H1 (cell line): Measurements from ENCODE around the gene CPEB1. TPM values are rescaled to one million over a fixed set of nuclear protein-coding genes. Genes with fewer than 3 reads are reported as not detected.

Experiments used
- CTCF ChIA-PET: fragments of 300-600 bp; sonication (Branson Sonifier 250); formaldehyde crosslinking; loops from one replicate; lab custom pipeline; 2021; ENCODE audit not compliant: partially characterized antibody; lab: Charles Lee
- POLR2A ChIA-PET: fragments of 300-600 bp; sonication (Branson Sonifier 250); formaldehyde crosslinking; loops from one replicate; lab custom pipeline; 2021; ENCODE audit warnings: inconsistent platforms; ENCODE audit not compliant: partially characterized antibody; lab: Charles Lee
- DNase-seq, 2 experiments: peaks; one replicate each; pipeline versions ENCODE4 v3.0.0 to v3.0.0-alpha.2; 2010 to 2022; ENCODE audit warnings: low spot score in 2 of 2, low read depth in 1 of 2, mixed read lengths in 1 of 2
- FAIRE-seq: peaks from 2 replicates; lab custom pipeline; 2011; peaks lifted over from hg19 to GRCh38; lab: Jason Lieb, UNC
- H2AFZ ChIP-seq: 2 replicates; pipeline ENCODE4 v1.8.1; 2012; ENCODE audit warnings: low read length, inconsistent platforms
- H2AK5ac ChIP-seq: 2 replicates; pipeline ENCODE4 v1.6.1; 2013; ENCODE audit warnings: low read depth, low read length
- H2BK120ac ChIP-seq: replicated peaks from 2 replicates; pipeline ENCODE3; 2013; ENCODE audit warnings: low read depth, low read length, inconsistent platforms
- H2BK12ac ChIP-seq: 2 replicates; pipeline ENCODE4 v1.6.1; 2013; ENCODE audit warnings: low read depth, low read length
- H2BK15ac ChIP-seq: 2 replicates; pipeline ENCODE4 v1.6.1; 2013; ENCODE audit warnings: low read length
- H2BK20ac ChIP-seq: 2 replicates; pipeline ENCODE4 v1.6.1; 2013; ENCODE audit warnings: low read length
- H2BK5ac ChIP-seq: 2 replicates; pipeline ENCODE4 v1.6.1; 2013; ENCODE audit warnings: low read depth, low read length
- H3K14ac ChIP-seq: 2 replicates; pipeline ENCODE4 v1.6.1; 2013; ENCODE audit warnings: inconsistent platforms; ENCODE audit not compliant: insufficient read length
- H3K18ac ChIP-seq: 2 replicates; pipeline ENCODE4 v1.6.1; 2013; ENCODE audit warnings: low read length; ENCODE audit errors: extremely low read depth
- H3K23ac ChIP-seq: 2 replicates; pipeline ENCODE4 v1.6.1; 2013; ENCODE audit warnings: inconsistent platforms; ENCODE audit not compliant: insufficient read length
- H3K23me2 ChIP-seq: 2 replicates; pipeline ENCODE4 v1.6.1; 2013; ENCODE audit warnings: low read depth, low read length
- H3K27ac ChIP-seq: 2 replicates; pipeline ENCODE4 v1.6.1; 2011; ENCODE audit warnings: low read depth, low read length, inconsistent platforms
- H3K27me3 ChIP-seq, 4 experiments: replicated peaks in 1 of 4; 1 replicate in 1 of 4; 2 replicates in 3 of 4; pipeline versions ENCODE4 v1.6.1 to v1.8.1; 2011 to 2013; ENCODE audit warnings: low read length in 3 of 4, mild to moderate bottlenecking in 3 of 4, inconsistent platforms in 2 of 4, mixed read lengths in 2 of 4, moderate library complexity in 1 of 4; ENCODE audit not compliant: control insufficient read depth in 3 of 4, insufficient read depth in 3 of 4; ENCODE audit errors: extremely low read depth in 1 of 4
- H3K36me3 ChIP-seq, 4 experiments: 2 replicates each; pipeline versions ENCODE4 v1.6.1 to v1.8.1; 2011 to 2013; ENCODE audit warnings: mild to moderate bottlenecking in 4 of 4, low read length in 3 of 4, moderate library complexity in 2 of 4, control low read depth in 1 of 4, inconsistent platforms in 1 of 4; ENCODE audit not compliant: insufficient read depth in 4 of 4, control insufficient read depth in 2 of 4
- H3K4ac ChIP-seq: replicated peaks from 2 replicates; pipeline ENCODE3; 2013; ENCODE audit warnings: low read length, low read depth, mixed read lengths, inconsistent platforms; ENCODE audit not compliant: insufficient read length
- H3K4me1 ChIP-seq, 4 experiments: replicated peaks in 1 of 4; 1 replicate in 1 of 4; 2 replicates in 3 of 4; pipeline versions ENCODE4 v1.6.1 to v1.8.1; 2011 to 2013; ENCODE audit warnings: low read length in 3 of 4, inconsistent platforms in 2 of 4, mixed read lengths in 1 of 4; ENCODE audit not compliant: insufficient read depth in 4 of 4, control insufficient read depth in 3 of 4
- H3K4me2 ChIP-seq, 2 experiments: 2 replicates each; pipeline versions ENCODE4 v1.6.1 to v1.8.1; 2011 to 2013; ENCODE audit warnings: low read depth in 2 of 2, low read length in 2 of 2, control low read depth in 1 of 2, inconsistent platforms in 1 of 2, mild to moderate bottlenecking in 1 of 2; ENCODE audit not compliant: insufficient read depth in 1 of 2
- H3K4me3 ChIP-seq, 4 experiments: fragments of 200-600, 300-600 bp in 1 of 4; sonication (generic), shearing (Covaris generic), sonication (Bioruptor Twin) in 1 of 4; 2 replicates each; pipeline versions ENCODE4 v1.5.1 to v1.8.1; 2011 to 2016; ENCODE audit warnings: low read length in 4 of 4, low read depth in 3 of 4, control low read depth in 2 of 4, inconsistent platforms in 2 of 4, mild to moderate bottlenecking in 2 of 4, mixed read lengths in 1 of 4, moderate library complexity in 1 of 4; ENCODE audit not compliant: insufficient read depth in 2 of 4; ENCODE audit errors: extremely low read depth in 1 of 4
- H3K56ac ChIP-seq: replicated peaks from 2 replicates; pipeline ENCODE3; 2013; ENCODE audit warnings: low read depth, mild to moderate bottlenecking, mixed read lengths, low read length, inconsistent platforms; ENCODE audit not compliant: insufficient read length
- H3K79me1 ChIP-seq: 2 replicates; pipeline ENCODE4 v1.6.1; 2013; ENCODE audit warnings: low read depth, low read length, control low read depth
- H3K79me2 ChIP-seq, 2 experiments: 2 replicates each; pipeline versions ENCODE4 v1.6.1 to v1.8.1; 2012 to 2013; ENCODE audit warnings: low read length in 2 of 2, mild to moderate bottlenecking in 2 of 2, inconsistent platforms in 1 of 2; ENCODE audit not compliant: insufficient read depth in 2 of 2, control insufficient read depth in 1 of 2
- H3K9ac ChIP-seq, 4 experiments: replicated peaks in 1 of 4; 1 replicate in 1 of 4; 2 replicates in 3 of 4; pipeline versions ENCODE4 v1.6.1 to v1.8.1; 2011 to 2013; ENCODE audit warnings: low read depth in 3 of 4, low read length in 3 of 4, control low read depth in 2 of 4, mild to moderate bottlenecking in 2 of 4, moderate library complexity in 2 of 4, inconsistent platforms in 1 of 4; ENCODE audit errors: extremely low read depth in 1 of 4
- H3K9me3 ChIP-seq, 2 experiments: 2 replicates each; pipeline versions ENCODE4 v1.6.1 to v1.8.1; 2012 to 2013; ENCODE audit warnings: mild to moderate bottlenecking in 2 of 2, moderate library complexity in 2 of 2, control low read depth in 1 of 2, inconsistent platforms in 1 of 2, low read depth in 1 of 2, low read length in 1 of 2, mixed read lengths in 1 of 2; ENCODE audit not compliant: insufficient read depth in 2 of 2
- H4K20me1 ChIP-seq, 2 experiments: replicated peaks in 1 of 2; 2 replicates each; pipeline versions ENCODE3 to v1.8.1; 2011 to 2013; ENCODE audit warnings: inconsistent platforms in 2 of 2, low read length in 2 of 2, mild to moderate bottlenecking in 1 of 2; ENCODE audit not compliant: insufficient read depth in 2 of 2, control insufficient read depth in 1 of 2
- H4K5ac ChIP-seq: 2 replicates; pipeline ENCODE4 v1.6.1; 2013; ENCODE audit warnings: low read length, low read depth, mixed read lengths, inconsistent platforms; ENCODE audit not compliant: insufficient read length
- H4K8ac ChIP-seq: 2 replicates; pipeline ENCODE4 v1.8.0; 2013; ENCODE audit warnings: mild to moderate bottlenecking, moderate library complexity, low read length, inconsistent platforms; ENCODE audit not compliant: insufficient read depth; ENCODE audit errors: extremely low read depth
- H4K91ac ChIP-seq: replicated peaks from 2 replicates; pipeline ENCODE3; 2013; ENCODE audit warnings: low read length, mixed read lengths, inconsistent platforms; ENCODE audit not compliant: insufficient read length
- ATF3 ChIP-seq: IDR thresholded peaks from 2 replicates; pipeline ENCODE4 v1.6.1; 2011; ENCODE audit warnings: low read depth, mild to moderate bottlenecking, low read length; ENCODE audit not compliant: insufficient read depth
- POLR2A ChIP-seq, 2 experiments: IDR thresholded peaks; 1 replicate in 1 of 2; 2 replicates in 1 of 2; pipeline ENCODE4 v1.6.1; 2011; ENCODE audit warnings: low read depth in 2 of 2, low read length in 2 of 2, mild to moderate bottlenecking in 2 of 2; ENCODE audit errors: control extremely low read depth in 1 of 2
- POLR2AphosphoS5 ChIP-seq: IDR thresholded peaks from 2 replicates; pipeline ENCODE4 v1.6.1; 2011; ENCODE audit warnings: low read depth, low read length
- SP1 ChIP-seq: IDR thresholded peaks from 2 replicates; pipeline ENCODE4 v1.6.1; 2011; ENCODE audit warnings: low read depth, low read length
- TAF1 ChIP-seq: IDR thresholded peaks from 2 replicates; pipeline ENCODE4 v1.6.1; 2011; ENCODE audit warnings: mild to moderate bottlenecking, low read depth, low read length
- WGBS, 2 experiments: shearing (Covaris generic) in 1 of 2; methylation state at CpG; one replicate each; pipeline versions ENCODE4 v1.1.6 to v1.1.7; 2013 to 2015; ENCODE audit warnings: low lambda C conversion rate in 2 of 2, mixed read lengths in 2 of 2, inconsistent platforms in 1 of 2, low coverage in 1 of 2, missing lambda C conversion rate in 1 of 2; ENCODE audit not compliant: insufficient replicate concordance in 2 of 2, insufficient coverage in 1 of 2, insufficient read length in 1 of 2; ENCODE audit errors: extremely low coverage in 1 of 2, missing lambda C conversion rate in 1 of 2; 5-methylcytosine and 5-hydroxymethylcytosine counted together
- polyA plus RNA-seq, 7 experiments: library from polyadenylated mRNA; depleted of rRNA in 3 of 7; stranded (reverse) in 5 of 7; unstranded in 2 of 7; fragments of >200 nt in 5 of 7; fragments of 200-250 nt in 2 of 7; gene quantifications; 1 replicate in 5 of 7; 2 replicates in 1 of 7; 4 replicates in 1 of 7; pipeline versions ENCODE4 v1.2.1 to v1.2.3, GENCODE V29; 2011 to 2013; ENCODE audit warnings: missing spikeins in 2 of 7, mixed read lengths in 2 of 7
- total RNA-seq: library from RNA; stranded (reverse); fragmentation: NEBNext Ultra II Directional; extraction: Animal tissue kit (Norgen Biotek cat#: 25700); gene quantifications from 2 replicates; pipeline ENCODE4 v1.2.1, GENCODE V29; 2021

Gene CPEB1
- total and polyA plus RNA-seq, 2 of the 8 experiments (the other 6 are each of a cell fraction or from before 2014, with no cell fraction given), result 4.4 to 4.5 TPM

GRCh38 chr15:82538961-82539690 is 108.0 kb downstream of the CPEB1 start:
- no peak overlapping the region for H2AFZ ChIP-seq
- H3K9ac ChIP-seq, result peak overlapping the region; percentile 80 to 97 (median 96)
- H3K9me3 ChIP-seq, result no peaks in the 10 kb centered on the region
- H3K79me1 ChIP-seq, result 0 out of 2 replicates have a peak, but pooled peaks cover 5% of the 10 kb centered on the region
- peaks cover 3 to 24% (median 13%) of the 10 kb centered on the region in 4 experiments; a peak in 6 of 7 replicates for H3K4me1 ChIP-seq
- H4K91ac ChIP-seq, result no peak overlapping the region
- H3K14ac ChIP-seq, result no peak overlapping the region
- H3K79me2 ChIP-seq, result peaks cover 10 to 35% of the 10 kb centered on the region in 2 experiments
- H3K27ac ChIP-seq, result peak overlapping the region; percentile 90; the same call in 1 of the 2 replicates
- H4K8ac ChIP-seq, result no peak overlapping the region
- no peak overlapping the region for H3K56ac ChIP-seq
- FAIRE-seq (no peak), DNase-seq (no peak)
- H2BK5ac ChIP-seq, result peak overlapping the region; percentile 88; the same call in 1 of the 2 replicates
- peaks cover 25 to 55% (median 39%) of the 10 kb centered on the region in 4 experiments for H3K36me3 ChIP-seq
- no peak overlapping the region for H3K23ac ChIP-seq
- no peak overlapping the region for H2BK20ac ChIP-seq
- TF ChIP-seq POLR2A (IDR thresholded peaks at IDR 0.05; ENCODE audit: control extremely low read depth in 1 of 2, low read depth in 2 of 2, low read length in 2 of 2) (peak in 1 of 2 experiments; percentile 10; a peak in 1 of 3 replicates), SP1 (no peak), ATF3 (no peak), TAF1 (no peak), POLR2AphosphoS5 (peak; percentile 1; the same call in 1 of the 2 replicates)
- H3K18ac ChIP-seq, result 0 out of 2 replicates have a peak overlapping the region, but pooled peaks have one; percentile 64
- peaks cover 19 to 24% of the 10 kb centered on the region in 2 experiments for H4K20me1 ChIP-seq
- H2BK12ac ChIP-seq, result no peak overlapping the region
- peak overlapping the region; percentile 65 to 93 for H3K4me2 ChIP-seq
- H2AK5ac ChIP-seq, result no peak overlapping the region; the same call in none of the 2 replicates
- WGBS, 2 experiments, result 9% methylated on average over 25 of the region's 28 CpGs; no CpG with 5 or more reads in 1 of the 2 experiments
- H2BK15ac ChIP-seq, result no peak overlapping the region
- no peak overlapping the region for H4K5ac ChIP-seq
- peak overlapping the region; percentile 96 to 100 (median 98) for H3K4me3 ChIP-seq
- peaks cover 14% of the 10 kb centered on the region for H3K23me2 ChIP-seq
- CTCF ChIA-PET, result interaction anchor here (0.6 to 6.7 kb wide), 9 partner anchors 8 to 213 kb away, joined by 3 to 54 read pairs (median 3); partner anchors contain the start of gene CPEB1
- no peak overlapping the region for H3K4ac ChIP-seq
- H3K27me3 ChIP-seq, result no peaks in the 10 kb centered on the region
- POLR2A ChIA-PET, result interaction anchor here (0.6 to 8.4 kb wide), 29 partner anchors 9 to 667 kb away, joined by 3 to 125 read pairs (median 5); partner anchors contain the start of genes AP3B2, C15orf40 and CPEB1
- no peak overlapping the region for H2BK120ac ChIP-seq
